Thyroid gland (tissue), 4 donors: ENCODE results near the gene IL31RA. TPM values are rescaled to one million over a fixed set of nuclear protein-coding genes. Genes with fewer than 3 reads are reported as not detected.

ENCODE experiments used
- DNase-seq, 2 donors: peaks; one replicate each; pipeline ENCODE4 v3.0.0-alpha.2; 2019
- H3K27ac ChIP-seq, 3 donors: fragments of 200-600 bp; sonication (generic); 1 replicate in 2 of 3; 2 replicates in 1 of 3; pipeline ENCODE4 v1.5.1; 2016 to 2019; ENCODE audit warnings: mild to moderate bottlenecking in 1 of 3, moderate library complexity in 1 of 3
- H3K27me3 ChIP-seq: fragments of 200-600 bp; sonication (generic); one replicate; pipeline ENCODE4 v1.5.1; 2019
- H3K36me3 ChIP-seq, 2 donors: fragments of 200-600 bp; sonication (generic); one replicate each; pipeline ENCODE4 v1.5.1; 2016 to 2019
- H3K4me1 ChIP-seq, 2 donors: fragments of 200-600 bp; sonication (generic); one replicate each; pipeline ENCODE4 v1.5.1; 2017 to 2019
- H3K4me3 ChIP-seq, 3 donors: fragments of 200-600 bp; sonication (generic); replicated peaks in 1 of 3; 1 replicate in 2 of 3; 2 replicates in 1 of 3; pipeline ENCODE4 v1.5.1; 2016; ENCODE audit warnings: mild to moderate bottlenecking in 1 of 3
- H3K9me3 ChIP-seq: fragments of 200-600 bp; sonication (generic); one replicate; pipeline ENCODE4 v1.5.1; 2017
- POLR2A ChIP-seq, 2 donors: fragments of 450-650 bp; IDR thresholded peaks; one replicate each; pipeline ENCODE4 v1.6.1; 2017; ENCODE audit warnings: antibody characterized with exemption in 2 of 2, mild to moderate bottlenecking in 2 of 2, moderate library complexity in 1 of 2
- WGBS, 2 donors: methylation state at CpG; one replicate each; pipeline ENCODE4 v1.1.5; 2017; 5-methylcytosine and 5-hydroxymethylcytosine counted together
- intact Hi-C: fragments of 100-400 bp; cut with DNase I; formaldehyde crosslinking; loops from one replicate; pipeline ENCODE4 v1.15.1; 2023
- total RNA-seq, 4 donors: library from RNA; depleted of rRNA; stranded (reverse); fragments of >200 nt; gene quantifications; one replicate each; pipeline ENCODE4 v1.2.3, GENCODE V29; 2016
- TF ChIP-seq, protein P1 (sequence below), 6 experiments: fragments of 200-600 bp in 3 of 6; fragments of 450-650 bp in 3 of 6; sonication (generic) in 3 of 6; IDR thresholded peaks; one replicate each; pipeline ENCODE4 v1.5.1; 2016 to 2019; ENCODE audit warnings: antibody characterized with exemption in 6 of 6, mild to moderate bottlenecking in 2 of 6, inconsistent platforms in 1 of 6, moderate library complexity in 1 of 6

Gene IL31RA
- total RNA-seq, 4 donors from 2014 or later, result not detected

DNA sequence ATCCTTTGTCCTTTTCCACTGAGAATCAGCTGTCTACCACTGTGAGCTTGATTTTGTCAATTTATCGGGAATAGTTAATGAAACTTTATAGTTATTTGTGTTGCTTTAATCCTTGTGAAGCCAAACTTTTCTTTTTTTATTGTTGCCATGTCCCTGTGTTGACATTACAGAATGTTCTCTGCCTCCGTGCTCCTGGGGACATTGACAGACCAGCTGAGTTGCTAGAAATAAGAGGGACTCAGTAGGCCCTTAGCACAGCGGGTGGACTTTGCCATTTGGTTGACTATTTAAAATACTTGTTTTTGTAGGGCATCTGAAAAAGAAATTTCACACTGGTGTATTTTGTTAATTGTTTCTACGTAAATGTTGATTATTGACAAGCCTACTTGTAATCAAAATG lies 70.5 kb downstream of the IL31RA start:
- Histone ChIP-seq H3K9me3 (no peaks in the 10 kb centered on the region), H3K4me3 (no peak overlapping the region), H3K27ac (no peak overlapping the region), H3K27me3 (no peaks in the 10 kb centered on the region), H3K36me3 (no peaks in the 10 kb centered on the region), H3K4me1 (peaks cover 0 to 10% of the 10 kb centered on the region in 2 donors)
- 95 to 97% methylated on average over 4 of the region's 4 CpGs for WGBS, 2 donors
- intact Hi-C loops, result no loop called here
- TF ChIP-seq, protein P1, sequence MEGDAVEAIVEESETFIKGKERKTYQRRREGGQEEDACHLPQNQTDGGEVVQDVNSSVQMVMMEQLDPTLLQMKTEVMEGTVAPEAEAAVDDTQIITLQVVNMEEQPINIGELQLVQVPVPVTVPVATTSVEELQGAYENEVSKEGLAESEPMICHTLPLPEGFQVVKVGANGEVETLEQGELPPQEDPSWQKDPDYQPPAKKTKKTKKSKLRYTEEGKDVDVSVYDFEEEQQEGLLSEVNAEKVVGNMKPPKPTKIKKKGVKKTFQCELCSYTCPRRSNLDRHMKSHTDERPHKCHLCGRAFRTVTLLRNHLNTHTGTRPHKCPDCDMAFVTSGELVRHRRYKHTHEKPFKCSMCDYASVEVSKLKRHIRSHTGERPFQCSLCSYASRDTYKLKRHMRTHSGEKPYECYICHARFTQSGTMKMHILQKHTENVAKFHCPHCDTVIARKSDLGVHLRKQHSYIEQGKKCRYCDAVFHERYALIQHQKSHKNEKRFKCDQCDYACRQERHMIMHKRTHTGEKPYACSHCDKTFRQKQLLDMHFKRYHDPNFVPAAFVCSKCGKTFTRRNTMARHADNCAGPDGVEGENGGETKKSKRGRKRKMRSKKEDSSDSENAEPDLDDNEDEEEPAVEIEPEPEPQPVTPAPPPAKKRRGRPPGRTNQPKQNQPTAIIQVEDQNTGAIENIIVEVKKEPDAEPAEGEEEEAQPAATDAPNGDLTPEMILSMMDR (IDR thresholded peaks at IDR 0.05), result no peak
- TF ChIP-seq POLR2A (IDR thresholded peaks at IDR 0.05), result no peak
- DNase-seq, result no peak

DNA sequence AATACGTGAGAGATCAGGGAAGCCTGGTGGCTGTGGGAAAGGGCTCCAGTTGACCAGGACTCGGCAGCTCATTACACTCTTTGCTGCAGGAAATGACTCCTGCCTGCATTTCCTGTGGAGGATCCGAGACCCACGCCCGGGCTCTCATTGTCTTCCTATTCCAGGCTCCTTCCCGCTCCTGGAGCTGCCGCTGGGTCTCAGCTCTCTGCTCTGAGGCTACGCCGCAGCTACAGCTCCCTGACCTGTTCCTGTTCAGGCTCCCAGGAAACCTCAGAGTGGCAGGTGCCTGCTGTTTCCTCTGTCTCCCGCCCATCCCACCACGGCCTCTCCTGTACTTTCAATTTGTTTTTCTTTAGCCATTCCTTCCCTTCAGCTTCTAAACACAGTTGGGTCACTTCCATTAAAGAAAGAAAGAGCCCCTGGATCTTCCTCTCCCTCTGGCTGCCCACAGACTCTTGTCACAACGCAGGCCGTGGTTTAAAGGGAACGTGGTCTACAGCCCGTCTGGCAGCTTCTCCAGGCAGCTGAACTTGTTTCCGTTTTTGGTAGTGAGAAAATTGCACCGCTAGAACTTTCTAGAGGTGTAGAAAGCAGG lies 72.1 kb downstream of the IL31RA start:
- Histone ChIP-seq H3K36me3 (no peaks in the 10 kb centered on the region), H3K4me3 (peak overlapping the region in 2 of 3 donors; percentile 7 to 26), H3K9me3 (no peaks in the 10 kb centered on the region), H3K4me1 (peaks cover 0 to 10% of the 10 kb centered on the region in 2 donors), H3K27ac (peak overlapping the region in 2 of 3 donors; percentile 12 to 49), H3K27me3 (no peaks in the 10 kb centered on the region)
- peak; percentile 25 to 31 for DNase-seq
- 10 to 25% methylated on average over 17 of the region's 17 CpGs for WGBS, 2 donors
- intact Hi-C loops, result no loop called here
- TF ChIP-seq POLR2A (IDR thresholded peaks at IDR 0.05), result no peak
- TF ChIP-seq, protein P1 (IDR thresholded peaks at IDR 0.05), result no peak

DNA sequence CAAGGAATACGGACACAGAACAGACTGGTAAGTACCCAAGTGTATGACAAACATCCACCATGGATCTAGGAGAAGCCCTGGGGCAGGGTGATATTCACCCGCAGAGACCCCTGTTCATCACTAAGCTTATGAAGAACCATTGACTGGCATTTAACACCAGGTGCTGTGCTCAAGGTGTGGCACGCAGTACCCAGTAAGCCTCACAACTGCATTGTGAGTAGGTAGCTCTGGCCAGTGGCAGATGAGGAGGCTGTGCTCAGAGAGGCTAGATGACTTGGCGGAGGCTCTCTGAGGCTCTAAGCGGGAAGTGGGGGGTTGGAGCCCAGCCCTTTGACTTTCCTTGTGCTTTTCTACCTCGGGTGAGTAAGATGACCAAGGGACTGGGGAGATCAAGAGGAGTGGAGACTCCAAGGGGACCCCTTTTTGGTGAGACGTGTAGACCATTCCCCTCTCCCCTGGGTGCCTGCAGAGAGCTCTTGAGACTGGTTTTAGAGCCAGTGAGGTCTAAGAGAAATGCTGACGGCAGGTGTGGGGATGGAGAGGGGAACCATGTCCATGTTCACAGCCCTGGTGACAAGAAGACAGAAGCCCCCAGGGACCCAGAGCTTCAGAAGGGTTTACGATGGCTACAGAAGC lies 72.8 kb downstream of the IL31RA start:
- Histone ChIP-seq H3K4me3 (no peak overlapping the region), H3K4me1 (peaks cover 0 to 10% of the 10 kb centered on the region in 2 donors), H3K36me3 (no peaks in the 10 kb centered on the region), H3K9me3 (no peaks in the 10 kb centered on the region), H3K27me3 (no peaks in the 10 kb centered on the region), H3K27ac (peak overlapping the region in 1 of 3 donors; percentile 49)
- no peak for DNase-seq
- 92% methylated on average over 9 of the region's 9 CpGs for WGBS, 2 donors
- TF ChIP-seq, protein P1 (IDR thresholded peaks at IDR 0.05), result no peak
- TF ChIP-seq POLR2A (IDR thresholded peaks at IDR 0.05), result no peak
- intact Hi-C loops, result no loop called here

DNA sequence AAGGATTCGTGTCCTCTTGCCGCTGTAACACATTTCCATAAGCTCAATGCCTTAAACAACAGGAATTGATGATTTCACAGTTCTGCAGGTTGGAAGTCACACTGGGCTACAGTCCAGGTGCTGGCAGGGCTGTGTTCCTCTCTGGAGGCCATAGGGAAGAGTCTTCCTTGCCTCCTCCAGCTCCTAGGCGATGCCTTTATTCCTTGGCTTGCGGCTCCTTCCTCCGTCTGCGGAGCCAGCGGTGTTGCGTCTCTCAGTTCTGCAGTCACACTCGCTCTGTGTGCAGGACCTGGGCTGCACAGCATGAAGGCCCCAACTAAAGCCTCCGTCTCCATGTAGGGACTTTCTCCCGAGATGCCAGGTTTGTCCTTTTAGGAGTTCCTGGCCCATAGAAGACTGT lies 73.6 kb downstream of the IL31RA start:
- no peak for DNase-seq
- no peaks in the 10 kb centered on the region for H3K9me3 ChIP-seq
- peaks cover 0 to 10% of the 10 kb centered on the region in 2 donors for H3K4me1 ChIP-seq
- no peak overlapping the region for H3K27ac ChIP-seq
- no peak overlapping the region for H3K4me3 ChIP-seq
- TF ChIP-seq POLR2A (IDR thresholded peaks at IDR 0.05), result no peak
- TF ChIP-seq, protein P1 (IDR thresholded peaks at IDR 0.05), result no peak
- H3K27me3 ChIP-seq, result no peaks in the 10 kb centered on the region
- WGBS, 2 donors, result 86 to 93% methylated on average over 11 of the region's 11 CpGs
- intact Hi-C loops, result no loop called here
- no peaks in the 10 kb centered on the region for H3K36me3 ChIP-seq

DNA sequence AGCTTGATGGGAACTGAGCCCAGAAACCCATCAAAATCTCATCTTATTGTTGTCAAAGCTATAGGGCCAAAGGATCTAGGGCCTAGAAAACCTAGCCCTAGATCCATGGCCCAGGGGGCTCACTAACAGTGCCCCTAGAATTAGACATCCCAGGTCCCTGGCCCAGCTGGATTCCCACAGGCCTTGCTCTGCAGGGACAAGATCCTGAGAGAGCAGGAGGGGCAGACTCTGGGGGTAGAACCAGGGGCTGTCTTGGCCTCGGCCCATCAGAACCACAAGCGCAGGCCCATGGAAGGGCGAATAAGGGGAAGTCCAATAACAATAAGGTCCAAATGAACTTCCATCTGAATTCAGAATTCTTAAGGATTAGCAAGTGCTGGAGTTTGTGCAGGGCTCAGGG lies 74.0 kb downstream of the IL31RA start:
- DNase-seq, result no peak
- Histone ChIP-seq H3K36me3 (no peaks in the 10 kb centered on the region), H3K27ac (no peak overlapping the region), H3K4me1 (peaks cover 0 to 10% of the 10 kb centered on the region in 2 donors), H3K27me3 (no peaks in the 10 kb centered on the region), H3K4me3 (no peak overlapping the region), H3K9me3 (no peaks in the 10 kb centered on the region)
- WGBS, 2 donors, result 95 to 100% methylated on average over 3 of the region's 3 CpGs
- intact Hi-C loops, result no loop called here
- TF ChIP-seq, protein P1 (IDR thresholded peaks at IDR 0.05), result no peak
- TF ChIP-seq POLR2A (IDR thresholded peaks at IDR 0.05), result no peak
